K562 (cell line): ENCODE data around the gene IMP4. TPM values are rescaled to one million over a fixed set of nuclear protein-coding genes. Genes with fewer than 3 reads are reported as not detected.
A peak's percentile ranks its signal among the peaks of the same experiment; 100 is the strongest.

Experiments used
- CC2D1A ChIP-seq: fragments of 450-650 bp; IDR thresholded peaks from 2 replicates; pipeline ENCODE4 v1.6.1; 2017; ENCODE audit warnings: mild to moderate bottlenecking
- CREB1 ChIP-seq, 2 experiments: sonication (generic) in 1 of 2; formaldehyde crosslinking in 1 of 2; IDR thresholded peaks; 2 replicates each; pipeline versions ENCODE4 v1.6.1 to v1.8.0; 2012 to 2022; ENCODE audit warnings: inconsistent platforms in 1 of 2, mild to moderate bottlenecking in 1 of 2, missing genetic modification reagents in 1 of 2, moderate library complexity in 1 of 2
- MAZ ChIP-seq, 2 experiments: fragments of 450-650 bp in 1 of 2; sonication (generic) in 1 of 2; formaldehyde crosslinking; IDR thresholded peaks in 1 of 2; conservative IDR thresholded peaks in 1 of 2; 2 replicates each; pipeline versions ENCODE4 v1.4.0 to v1.5.0; 2020; ENCODE audit warnings: mild to moderate bottlenecking in 1 of 2, missing genetic modification reagents in 1 of 2
- MNT ChIP-seq, 2 experiments: fragments of 450-650 bp; conservative IDR thresholded peaks; 2 replicates each; pipeline ENCODE4 v1.6.1; 2017; ENCODE audit warnings: mild to moderate bottlenecking in 2 of 2, moderate library complexity in 2 of 2
- PURB ChIP-seq: sonication (generic); formaldehyde crosslinking; IDR thresholded peaks from 2 replicates; pipeline ENCODE4 v1.9.0; 2021; ENCODE audit warnings: low read depth, mild to moderate bottlenecking, missing genetic modification reagents
- RCOR1 ChIP-seq, 2 experiments: IDR thresholded peaks; 2 replicates each; pipeline ENCODE4 v1.6.1; 2012; ENCODE audit warnings: low read depth in 2 of 2, low read length in 2 of 2, borderline replicate concordance in 1 of 2, improper control_type of control experiment in 1 of 2
- SNIP1 ChIP-seq: fragments of 450-650 bp; IDR thresholded peaks from 2 replicates; pipeline ENCODE4 v1.7.1; 2017; ENCODE audit warnings: low read depth, mild to moderate bottlenecking
- SOX6 ChIP-seq: fragments of 450-650 bp; IDR thresholded peaks from 2 replicates; pipeline ENCODE4 v1.6.1; 2014; ENCODE audit warnings: mild to moderate bottlenecking
- ZBTB40 ChIP-seq, 2 experiments: fragments of 450-650 bp in 1 of 2; sonication (generic) in 1 of 2; formaldehyde crosslinking in 1 of 2; IDR thresholded peaks; 2 replicates each; pipeline versions ENCODE4 v1.7.1 to v1.9.0; 2016 to 2022; ENCODE audit warnings: inconsistent platforms in 1 of 2, mild to moderate bottlenecking in 1 of 2, missing genetic modification reagents in 1 of 2
- ZNF24 ChIP-seq: fragments of 450-650 bp; IDR thresholded peaks from 2 replicates; pipeline ENCODE4 v1.6.1; 2016
- ZNF79 ChIP-seq: fragments of 250-450 bp; sonication (Bioruptor Pico); IDR thresholded peaks from 2 replicates; pipeline ENCODE4 v1.4.0; 2020; ENCODE audit warnings: low read depth, mild to moderate bottlenecking, moderate library complexity
- polyA plus RNA-seq, 8 experiments: library from polyadenylated mRNA; depleted of rRNA in 4 of 8; stranded (reverse) in 5 of 8; unstranded in 3 of 8; fragments of >200 nt; fragmentation: Nextera tagmentation in 2 of 8; fragmentation: Illumina TruSeq in 1 of 8; extraction: Ambion mirVana in 2 of 8; extraction: Trizol in 1 of 8; gene quantifications; 2 replicates each; pipeline versions ENCODE4 v1.2.1 to v1.2.3, GENCODE V29; 2011 to 2014; ENCODE audit warnings: inconsistent platforms in 1 of 8, missing spikeins in 1 of 8
- total RNA-seq, 7 experiments: library from RNA; depleted of rRNA in 6 of 7; stranded (reverse); fragments of >200 nt in 6 of 7; fragmentation: Illumina TruSeq in 2 of 7; extraction: Trizol in 2 of 7; gene quantifications; 2 replicates each; pipeline versions ENCODE4 v1.2.1 to v1.2.3, GENCODE V29; 2011 to 2021; ENCODE audit warnings: low replicate concordance in 1 of 7
- TF ChIP-seq, protein P1 (sequence below): sonication (generic); formaldehyde crosslinking; IDR thresholded peaks from 2 replicates; pipeline ENCODE4 v1.8.1; 2023; ENCODE audit warnings: mild to moderate bottlenecking, missing genetic modification reagents

The IMP4 gene
- total and polyA plus RNA-seq, 9 of the 15 experiments (the other 6 are each of a cell fraction or from before 2014, with no cell fraction given) = 35.4 to 209 (median 100.0) TPM

GRCh38 chr2:130339885-130340745 is 2.6 kb upstream of the IMP4 start (continued):
- peak; percentile 21 for TF ChIP-seq ZBTB40 (IDR thresholded peaks at IDR 0.05)
- no peak for TF ChIP-seq ZBTB40 (CRISPR knock-in tag; IDR thresholded peaks at IDR 0.05)
- peak in 1 of 2 experiments; percentile 33; a peak in 1 of 4 replicates for TF ChIP-seq MAZ (CRISPR knock-in tag; conservative IDR thresholded peaks at IDR 0.05 in 1 of 2, IDR thresholded peaks at IDR 0.05 in 1 of 2)
- TF ChIP-seq, protein P1, sequence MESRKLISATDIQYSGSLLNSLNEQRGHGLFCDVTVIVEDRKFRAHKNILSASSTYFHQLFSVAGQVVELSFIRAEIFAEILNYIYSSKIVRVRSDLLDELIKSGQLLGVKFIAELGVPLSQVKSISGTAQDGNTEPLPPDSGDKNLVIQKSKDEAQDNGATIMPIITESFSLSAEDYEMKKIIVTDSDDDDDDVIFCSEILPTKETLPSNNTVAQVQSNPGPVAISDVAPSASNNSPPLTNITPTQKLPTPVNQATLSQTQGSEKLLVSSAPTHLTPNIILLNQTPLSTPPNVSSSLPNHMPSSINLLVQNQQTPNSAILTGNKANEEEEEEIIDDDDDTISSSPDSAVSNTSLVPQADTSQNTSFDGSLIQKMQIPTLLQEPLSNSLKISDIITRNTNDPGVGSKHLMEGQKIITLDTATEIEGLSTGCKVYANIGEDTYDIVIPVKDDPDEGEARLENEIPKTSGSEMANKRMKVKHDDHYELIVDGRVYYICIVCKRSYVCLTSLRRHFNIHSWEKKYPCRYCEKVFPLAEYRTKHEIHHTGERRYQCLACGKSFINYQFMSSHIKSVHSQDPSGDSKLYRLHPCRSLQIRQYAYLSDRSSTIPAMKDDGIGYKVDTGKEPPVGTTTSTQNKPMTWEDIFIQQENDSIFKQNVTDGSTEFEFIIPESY (CRISPR knock-in tag) = 0 out of 2 replicates have a peak, but pooled peaks have one; percentile 28
- peak; percentile 61; the same call in 1 of the 2 replicates for TF ChIP-seq SNIP1
- peak; percentile 60; the same call in 1 of the 2 replicates for TF ChIP-seq CREB1 (IDR thresholded peaks at IDR 0.05)
- no peak for TF ChIP-seq CREB1 (CRISPR knock-in tag; IDR thresholded peaks at IDR 0.05)
- no peak for TF ChIP-seq ZNF79 (CRISPR knock-in tag)
- TF ChIP-seq RCOR1 (IDR thresholded peaks at IDR 0.05; ENCODE audit: borderline replicate concordance in 1 of 2, low read depth in 2 of 2, low read length in 2 of 2) = peak; percentile 27 to 89; a peak in 3 of 4 replicates
- TF ChIP-seq SOX6 = peak; percentile 66
- TF ChIP-seq PURB (CRISPR knock-in tag) = no peak
- 0 out of 4 replicates have a peak, but pooled peaks of 1 of the 2 experiments have one; percentile 12 for TF ChIP-seq MNT (conservative IDR thresholded peaks at IDR 0.05)
- TF ChIP-seq CC2D1A = peak; percentile 79; the same call in 1 of the 2 replicates
- no peak for TF ChIP-seq ZNF24
